Measurements from ENCODE around the gene KIF1B. TPM values are rescaled to one million over a fixed set of nuclear protein-coding genes. Genes with fewer than 3 reads are reported as not detected.

KIF1B gene
- total RNA-seq, 4 donors from 2014 or later: 46.0 to 88.0 (median 51.2) TPM

GRCh38 chr1:10340930-10341590 lies 130.7 kb downstream of the KIF1B start:
- Histone ChIP-seq H3K36me3 (peaks cover 78% of the 10 kb centered on the region), H3K27ac (no peak overlapping the region), H3K9me3 (no peaks in the 10 kb centered on the region), H3K4me3 (no peak overlapping the region), H3K4me1 (no peaks in the 10 kb centered on the region), H3K27me3 (no peaks in the 10 kb centered on the region)
- no peak for TF ChIP-seq CTCF (IDR thresholded peaks at IDR 0.05)
- TF ChIP-seq EP300 (IDR thresholded peaks at IDR 0.05): no peak
- no peak for TF ChIP-seq POLR2AphosphoS5 (IDR thresholded peaks at IDR 0.05)
- no peak for TF ChIP-seq POLR2A (IDR thresholded peaks at IDR 0.05)
- DNase-seq (ENCODE audit: low spot score in 2 of 2): no peak
- 49% methylated on average over 2 of the region's 2 CpGs for WGBS

- H3K4me3 ChIP-seq: no peak overlapping the region
- TF ChIP-seq POLR2AphosphoS5 (IDR thresholded peaks at IDR 0.05) (no peak), EP300 (IDR thresholded peaks at IDR 0.05) (no peak), CTCF (IDR thresholded peaks at IDR 0.05) (no peak), POLR2A (IDR thresholded peaks at IDR 0.05) (no peak)
- no peak for DNase-seq (ENCODE audit: low spot score in 2 of 2)
- no peak overlapping the region for H3K27ac ChIP-seq
- H3K27me3 ChIP-seq: no peaks in the 10 kb centered on the region
- H3K4me1 ChIP-seq: no peaks in the 10 kb centered on the region
- no peaks in the 10 kb centered on the region for H3K9me3 ChIP-seq
- H3K36me3 ChIP-seq: peaks cover 89% of the 10 kb centered on the region
Measured at GRCh38 chr1:10347109-10347508, 136.7 kb downstream of the KIF1B start.

GRCh38 chr1:10353282-10353681 lies 142.9 kb downstream of the KIF1B start:
- 61% methylated on average over 4 of the region's 4 CpGs for WGBS
- TF ChIP-seq EP300 (IDR thresholded peaks at IDR 0.05) (no peak), POLR2A (IDR thresholded peaks at IDR 0.05) (no peak), POLR2AphosphoS5 (IDR thresholded peaks at IDR 0.05) (no peak), CTCF (IDR thresholded peaks at IDR 0.05) (no peak)

GRCh38 chr1:10353693-10354092 lies 143.3 kb downstream of the KIF1B start:
- no peaks in the 10 kb centered on the region for H3K4me1 ChIP-seq
- TF ChIP-seq POLR2AphosphoS5 (IDR thresholded peaks at IDR 0.05) (no peak), EP300 (IDR thresholded peaks at IDR 0.05) (no peak), POLR2A (IDR thresholded peaks at IDR 0.05) (no peak), CTCF (IDR thresholded peaks at IDR 0.05) (no peak)
- H3K4me3 ChIP-seq: no peak overlapping the region
- H3K9me3 ChIP-seq: no peaks in the 10 kb centered on the region
- no peak overlapping the region for H3K27ac ChIP-seq
- WGBS: 49% methylated on average over 2 of the region's 2 CpGs
- peaks cover 46% of the 10 kb centered on the region for H3K36me3 ChIP-seq
- DNase-seq (ENCODE audit: low spot score in 2 of 2): no peak
- H3K27me3 ChIP-seq: no peaks in the 10 kb centered on the region

More at GRCh38 chr1:10353282-10353681, 142.9 kb downstream of the KIF1B start:
- Histone ChIP-seq H3K9me3 (no peaks in the 10 kb centered on the region), H3K4me3 (no peak overlapping the region), H3K36me3 (peaks cover 50% of the 10 kb centered on the region), H3K27ac (no peak overlapping the region), H3K4me1 (no peaks in the 10 kb centered on the region), H3K27me3 (no peaks in the 10 kb centered on the region)
- DNase-seq (ENCODE audit: low spot score in 2 of 2): no peak

- no peak for DNase-seq (ENCODE audit: low spot score in 2 of 2)
- no peak for TF ChIP-seq POLR2A (IDR thresholded peaks at IDR 0.05)
- no peak for TF ChIP-seq POLR2AphosphoS5 (IDR thresholded peaks at IDR 0.05)
- no peak for TF ChIP-seq CTCF (IDR thresholded peaks at IDR 0.05)
- TF ChIP-seq EP300 (IDR thresholded peaks at IDR 0.05): no peak
- H3K27ac ChIP-seq: no peak overlapping the region
- no peaks in the 10 kb centered on the region for H3K4me1 ChIP-seq
- WGBS: 95% methylated on average over 1 of the region's 1 CpG
- peaks cover 49% of the 10 kb centered on the region for H3K36me3 ChIP-seq
- no peaks in the 10 kb centered on the region for H3K27me3 ChIP-seq
- no peaks in the 10 kb centered on the region for H3K9me3 ChIP-seq
- H3K4me3 ChIP-seq: no peak overlapping the region
Measured at GRCh38 chr1:10360045-10360444, 149.7 kb downstream of the KIF1B start.
